Uterus (tissue), 2 donors: ENCODE data around the gene COL13A1.

Source experiments
- CTCF ChIP-seq, 4 experiments: fragments of 200-600 bp in 2 of 4; fragments of 450-650 bp in 2 of 4; sonication (generic) in 2 of 4; IDR thresholded peaks; one replicate each; pipeline ENCODE4 v1.5.1; 2016 to 2019; ENCODE audit warnings: antibody characterized with exemption in 4 of 4, mild to moderate bottlenecking in 2 of 4, moderate library complexity in 1 of 4
- POLR2A ChIP-seq, 2 donors: fragments of 450-650 bp; IDR thresholded peaks; one replicate each; pipeline ENCODE4 v1.6.1; 2016; ENCODE audit warnings: antibody characterized with exemption in 2 of 2, mild to moderate bottlenecking in 1 of 2, moderate library complexity in 1 of 2

GRCh38 chr10:69918036-69918435 is 116.3 kb downstream of the COL13A1 start:
- no peak for TF ChIP-seq CTCF (IDR thresholded peaks at IDR 0.05)
- no peak for TF ChIP-seq POLR2A (IDR thresholded peaks at IDR 0.05)
